HG02798 (cell line): ENCODE results near the gene BET1L.
"Not testable (repeated sequence)": the region's sequence is repeated elsewhere in the genome, so short reads cannot be mapped to it uniquely, and the experiment has no call there.

Experiments
- ATAC-seq: cut with Tn5 transposase; IDR thresholded peaks from one replicate; pipeline ENCODE4 v1.9.1; 2021; ENCODE audit warnings: mild to moderate bottlenecking; ENCODE audit not compliant: unreplicated experiment, poor library complexity

BET1L gene

GRCh38 chr11:230431-230830 is 23.2 kb upstream of the BET1L start:
- no peak for ATAC-seq

DNA sequence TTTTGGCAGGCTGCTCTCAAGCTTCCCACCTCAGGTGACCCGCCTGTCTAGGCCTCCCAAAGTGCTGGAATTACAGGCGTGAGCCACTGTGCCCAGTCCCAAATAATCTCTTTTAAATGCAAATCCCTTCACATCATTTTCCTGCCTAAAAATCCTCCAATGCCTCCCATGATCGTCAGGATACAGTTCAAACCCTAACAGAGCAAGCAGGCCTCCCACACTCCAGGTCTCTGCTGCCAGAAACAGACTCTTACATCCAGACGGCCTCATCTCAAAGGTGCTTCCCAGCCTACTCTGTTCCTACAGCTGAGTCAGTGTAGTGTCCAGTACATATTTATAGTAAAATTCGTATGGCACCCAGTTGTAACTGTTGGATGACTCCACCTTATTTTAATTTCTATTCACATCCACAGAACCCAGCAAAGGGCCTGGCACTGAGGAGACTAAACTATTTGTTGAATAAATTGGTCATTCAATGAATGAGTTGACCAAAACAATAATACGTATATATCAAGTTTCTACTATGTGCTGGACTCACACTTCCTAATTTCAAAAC is 20.7 kb upstream of the BET1L start:
- no peak for ATAC-seq

DNA sequence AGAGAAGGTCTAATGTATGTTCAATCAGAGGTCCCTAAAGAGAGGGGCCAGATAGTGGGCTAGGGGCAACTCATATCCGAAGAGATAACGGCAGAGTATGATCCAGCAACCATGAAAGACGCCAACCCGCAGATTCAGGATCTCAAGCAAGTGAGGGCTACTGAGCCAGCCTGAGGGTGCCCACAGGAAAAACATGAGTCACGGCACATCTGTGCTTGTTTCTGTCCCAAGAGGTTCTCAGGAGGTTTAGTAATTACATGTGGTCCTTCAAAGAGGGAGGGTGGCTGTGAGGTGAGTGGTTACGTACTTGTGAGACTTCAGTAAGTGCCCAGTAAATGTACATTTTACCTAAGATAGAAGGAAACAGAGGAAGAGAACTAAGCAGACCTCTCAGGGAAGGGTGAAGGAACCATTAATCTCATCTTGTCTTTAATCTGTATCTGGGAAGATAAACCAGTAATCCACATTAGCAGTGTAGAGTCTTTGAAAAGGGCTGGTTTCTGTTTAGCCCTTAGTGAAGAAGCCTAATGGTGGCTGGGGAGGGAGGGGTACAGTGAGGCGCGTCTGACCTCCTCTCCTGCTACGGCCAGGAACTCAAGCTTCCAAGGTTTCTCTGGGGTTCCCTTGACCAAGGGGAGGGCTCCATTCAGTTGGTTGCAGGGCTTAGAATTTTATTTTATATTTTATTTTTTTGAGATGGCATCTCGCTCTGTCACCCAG is 18.7 kb upstream of the BET1L start:
- ATAC-seq = peak; percentile 79

- no peak for ATAC-seq
These were observed 17.2 kb upstream of the BET1L start for GRCh38 chr11:224424-224823.

DNA sequence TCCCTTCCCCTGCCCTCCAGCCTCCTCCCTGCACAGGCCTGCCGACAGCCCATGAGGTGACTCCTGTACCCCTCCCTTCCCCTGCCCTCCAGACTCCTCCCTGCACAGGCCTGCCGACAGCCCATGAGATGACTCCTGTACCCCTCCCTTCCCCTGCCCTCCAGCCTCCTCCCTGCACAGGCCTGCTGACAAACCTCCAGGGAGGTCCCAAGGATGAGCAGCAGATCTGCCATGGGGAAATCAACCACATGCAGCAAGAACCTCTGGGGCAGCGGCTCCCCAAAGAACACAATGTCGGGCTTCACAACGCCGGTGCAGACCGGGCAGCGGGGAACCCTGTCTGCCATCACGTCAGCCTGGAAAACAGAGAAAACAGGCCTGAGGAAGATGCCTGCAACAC is 16.7 kb upstream of the BET1L start:
- no peak for ATAC-seq

DNA sequence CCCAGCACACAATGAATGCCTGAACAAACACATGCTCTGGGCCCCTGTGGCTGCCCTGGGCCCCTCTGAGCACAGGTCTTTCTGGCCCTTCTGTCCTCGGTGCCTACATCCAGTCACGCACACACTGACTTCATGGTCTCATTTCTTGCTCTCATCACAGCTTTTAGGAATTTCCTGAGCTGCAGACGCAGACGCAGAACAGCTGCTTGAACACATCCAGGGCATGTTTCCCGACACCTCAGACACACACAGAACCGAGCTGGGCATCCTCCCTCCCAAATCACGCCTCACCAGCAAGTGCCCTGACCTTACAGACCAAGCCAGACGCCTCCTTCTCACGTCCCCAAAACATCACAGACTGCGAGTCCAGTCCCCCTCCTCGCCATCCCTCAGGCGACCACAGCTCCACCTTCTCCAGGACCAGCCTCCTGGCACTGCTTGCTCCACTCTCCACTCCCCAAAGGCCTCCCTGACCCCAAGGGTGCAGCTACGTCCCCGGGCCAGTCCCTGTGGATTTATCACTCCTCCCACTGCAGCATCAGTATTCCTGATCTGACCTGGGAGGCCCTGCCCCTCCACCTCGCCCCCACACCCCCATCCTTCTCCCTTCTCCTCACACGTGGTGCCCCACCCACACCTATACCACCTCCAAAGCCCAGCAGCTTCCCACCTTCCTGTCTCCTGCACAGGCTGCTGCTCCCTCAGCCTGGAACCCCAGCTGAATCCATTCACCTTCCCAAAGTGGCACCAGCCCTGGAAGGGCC is 16.0 kb upstream of the BET1L start:
- no peak for ATAC-seq

- ATAC-seq = no peak
These were observed 15.0 kb upstream of the BET1L start for GRCh38 chr11:221998-222789.

DNA sequence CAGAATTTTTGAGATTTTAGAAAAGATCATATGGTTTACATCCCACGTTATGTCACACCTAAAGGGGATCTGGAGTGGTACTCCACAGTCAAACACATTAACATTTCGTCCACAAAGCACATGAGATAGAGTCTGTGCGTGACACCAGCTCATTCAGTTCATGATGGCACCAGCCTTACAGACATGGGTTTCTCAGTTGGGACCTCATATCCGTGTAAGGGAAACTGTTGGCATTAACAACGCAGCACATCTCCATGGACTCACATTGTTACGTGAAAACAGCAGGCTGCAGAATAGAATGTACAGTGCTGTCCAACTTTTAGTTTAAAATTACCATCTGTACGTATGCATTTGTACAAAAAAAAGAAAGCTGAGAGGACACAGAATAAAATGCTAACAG is 14.3 kb upstream of the BET1L start:
- ATAC-seq = no peak

- not testable (repeated sequence) for ATAC-seq
These were observed 13.5 kb upstream of the BET1L start for GRCh38 chr11:220641-221215.

DNA sequence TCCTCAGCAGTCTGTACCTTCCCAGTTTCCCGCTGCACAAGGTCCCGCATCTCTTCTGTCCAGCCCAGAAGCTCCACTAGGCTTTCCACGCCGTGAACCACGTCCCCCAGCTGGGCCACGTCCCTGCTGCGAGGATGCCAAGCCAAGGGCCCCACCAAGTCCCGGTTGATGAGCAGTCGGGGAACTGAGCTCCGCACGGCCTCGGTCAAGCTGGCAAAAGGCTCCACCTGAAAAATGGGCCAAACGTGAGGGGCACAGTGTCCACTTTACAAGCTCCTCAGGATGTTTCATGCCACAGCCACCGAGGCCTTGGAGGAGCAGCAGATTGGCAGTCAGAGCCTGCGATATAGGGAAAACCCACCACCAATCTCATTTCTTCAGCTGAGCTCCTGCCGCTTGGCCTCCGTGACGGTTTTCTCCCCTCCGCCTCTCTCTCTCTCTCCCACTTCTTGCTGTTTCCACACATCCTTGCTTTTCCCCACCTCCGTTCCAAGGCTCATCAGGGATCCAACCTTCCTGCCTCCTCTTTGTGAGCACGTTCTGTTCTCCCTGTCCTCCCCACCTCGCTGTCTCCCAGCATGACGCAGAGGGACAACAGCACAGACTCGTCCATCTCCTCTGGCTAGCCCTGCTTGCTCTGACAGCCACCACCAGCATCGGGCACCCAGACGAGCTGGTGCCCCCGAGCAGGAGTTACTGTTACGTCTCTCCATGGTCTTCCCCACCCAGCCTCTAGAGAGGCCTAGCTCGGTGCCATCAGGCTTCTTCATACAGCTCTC is 11.8 kb upstream of the BET1L start:
- no peak for ATAC-seq

DNA sequence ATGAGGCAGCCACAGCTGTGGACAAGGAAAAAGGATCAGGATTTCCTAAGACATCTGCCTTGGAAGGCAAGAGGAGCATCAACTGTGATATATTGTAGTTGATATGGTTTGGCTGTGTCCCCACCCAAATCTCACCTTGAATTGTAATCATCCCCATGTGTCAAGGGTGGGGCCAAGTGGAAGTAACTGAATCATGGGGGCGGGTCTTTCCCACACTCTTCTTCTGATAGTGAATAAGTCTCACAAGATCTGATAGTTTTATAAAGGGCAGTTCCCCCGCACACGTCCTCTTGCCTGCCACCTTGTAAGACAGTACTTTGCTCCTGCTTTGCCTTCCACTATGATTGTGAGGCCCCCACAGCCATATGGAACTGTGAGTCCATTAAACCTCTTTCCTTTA is 10.5 kb upstream of the BET1L start:
- no peak for ATAC-seq

- no peak for ATAC-seq
These were observed 9.1 kb upstream of the BET1L start for GRCh38 chr11:216081-216974.

- ATAC-seq = no peak
These were observed 8.4 kb upstream of the BET1L start for GRCh38 chr11:215581-216037.

DNA sequence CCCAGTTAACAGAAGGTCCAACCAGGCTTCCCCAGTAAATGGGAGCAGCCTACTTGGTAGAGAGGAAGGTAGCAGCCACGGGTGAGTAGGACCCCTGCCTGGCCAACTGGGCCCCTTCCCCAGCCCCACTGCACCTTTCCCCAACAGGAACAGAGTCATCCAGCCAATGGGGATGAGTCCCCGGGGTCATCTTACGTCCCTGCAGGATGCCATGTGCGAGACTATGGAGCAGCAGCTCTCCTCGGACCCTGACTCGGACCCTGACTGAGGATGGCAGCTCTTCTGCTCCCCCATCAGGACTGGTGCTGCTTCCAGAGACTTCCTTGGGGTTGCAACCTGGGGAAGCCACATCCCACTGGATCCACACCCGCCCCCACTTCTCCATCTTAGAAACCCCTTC is 6.9 kb upstream of the BET1L start:
- ATAC-seq = no peak

DNA sequence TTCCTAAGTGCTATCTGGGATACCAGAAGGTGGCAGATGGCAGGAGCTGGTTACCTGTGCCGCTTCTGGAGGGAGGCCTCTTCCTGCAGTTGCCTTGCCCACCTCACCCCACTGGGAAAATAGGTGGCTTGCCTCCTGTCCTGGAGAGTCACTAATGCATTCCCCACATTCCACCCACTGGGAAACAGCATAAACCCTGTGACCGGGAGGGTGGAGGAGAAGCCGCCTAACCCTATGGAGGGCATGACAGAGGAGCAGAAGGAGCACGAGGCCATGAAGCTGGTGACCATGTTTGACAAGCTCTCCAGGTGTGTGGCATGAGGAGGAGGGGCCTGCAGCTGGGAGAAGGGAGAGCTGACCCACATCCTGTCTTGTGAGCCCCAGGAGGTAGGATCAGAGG is 5.9 kb upstream of the BET1L start:
- ATAC-seq = no peak

GRCh38 chr11:212150-213100 is 5.2 kb upstream of the BET1L start:
- ATAC-seq = no peak

DNA sequence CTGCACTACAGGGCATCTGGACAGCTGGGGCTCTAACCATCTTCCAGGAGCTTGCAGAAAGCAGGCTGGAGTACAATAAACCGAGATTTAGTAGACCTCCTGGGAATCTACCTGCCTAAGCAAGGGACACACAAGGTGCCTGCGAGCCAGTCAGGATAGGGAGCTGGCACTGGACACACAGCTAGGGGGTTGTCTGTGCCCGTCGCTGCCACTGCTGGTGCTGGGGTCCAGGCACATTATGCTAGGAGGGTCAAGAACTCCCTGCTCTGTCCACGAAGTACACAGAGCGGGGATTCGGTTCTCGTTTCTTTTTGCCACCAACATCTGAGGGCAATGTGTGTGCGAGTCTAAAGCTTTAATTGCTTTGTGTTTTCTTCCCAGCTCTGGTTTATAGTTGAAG is 4.5 kb upstream of the BET1L start:
- no peak for ATAC-seq

- ATAC-seq = no peak
These were observed 4.1 kb upstream of the BET1L start for GRCh38 chr11:211295-211694.
